SIG-M5 (cell line): ENCODE measurements around the gene DAAM1.

Experiments used
- DNase-seq: peaks from one replicate; lab custom pipeline; 2025; lab: John Stamatoyannopoulos, UW

Gene DAAM1

DNA sequence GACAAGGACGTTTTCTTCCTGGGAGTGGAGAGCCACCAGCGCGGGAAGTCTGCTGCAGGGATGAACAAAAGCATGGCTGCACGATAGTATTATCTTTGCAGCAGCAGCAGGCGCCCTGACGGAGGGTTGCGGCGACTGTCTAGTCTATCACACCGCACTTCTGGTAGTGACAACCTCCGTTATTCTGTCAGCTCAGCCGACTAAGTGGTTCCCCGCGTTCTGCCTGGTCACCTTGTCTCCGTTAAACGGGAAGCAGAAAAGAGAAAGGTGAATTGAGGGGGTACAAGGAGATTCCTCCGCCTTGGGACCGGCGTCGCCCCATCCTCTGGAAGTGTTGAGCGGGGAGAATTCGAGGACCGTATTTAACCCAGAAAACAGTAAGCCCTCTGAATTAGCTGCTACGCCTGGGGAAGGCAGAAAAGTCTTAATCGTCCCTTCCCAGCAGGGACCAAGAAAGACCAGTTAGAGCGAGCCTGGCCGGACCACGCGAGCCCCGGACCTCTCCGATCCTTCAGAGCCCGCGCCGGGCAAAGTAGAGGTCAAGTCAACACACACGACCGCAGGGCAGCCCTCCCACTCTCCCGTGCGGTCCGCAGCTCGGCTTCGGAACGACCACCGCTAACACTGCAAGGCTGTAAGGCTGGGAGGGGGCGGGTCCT lies 536 bp upstream of the DAAM1 start:
- no peak for DNase-seq

DNA sequence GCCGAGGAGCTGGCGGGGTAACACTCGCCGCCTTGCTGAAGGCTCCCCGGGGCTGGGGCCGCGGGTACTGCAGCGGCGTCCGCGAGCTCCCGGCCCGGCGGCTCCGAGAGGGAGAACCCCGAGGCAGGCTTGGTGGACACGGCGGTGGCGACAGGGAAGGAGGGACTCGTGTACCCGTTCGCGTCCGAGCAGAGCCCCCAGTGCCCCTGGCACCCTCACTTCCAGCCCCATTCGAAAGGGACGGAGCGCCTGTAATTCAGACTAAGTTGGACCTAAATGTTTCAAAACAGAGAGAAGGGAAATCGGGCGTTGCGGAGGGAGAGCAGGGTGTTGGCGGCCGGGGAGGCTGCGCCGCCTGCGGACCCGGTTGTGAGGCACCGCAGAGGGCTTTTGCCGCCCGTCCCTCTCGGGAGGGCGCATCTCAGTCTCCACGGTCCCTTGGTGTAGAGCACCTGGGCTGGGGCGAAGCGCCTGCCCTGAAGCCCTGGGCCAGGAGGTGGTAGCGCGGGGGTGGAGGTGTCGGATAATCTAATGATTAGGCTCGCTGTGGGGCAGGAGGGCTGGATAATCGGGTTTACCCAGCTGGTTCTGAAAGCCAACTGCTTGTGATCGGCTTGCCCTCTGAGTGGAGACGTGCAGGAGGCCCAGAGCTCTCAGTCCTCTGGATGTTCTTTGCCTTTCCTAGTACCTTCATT lies 771 bp downstream of the DAAM1 start:
- no peak for DNase-seq

DNA sequence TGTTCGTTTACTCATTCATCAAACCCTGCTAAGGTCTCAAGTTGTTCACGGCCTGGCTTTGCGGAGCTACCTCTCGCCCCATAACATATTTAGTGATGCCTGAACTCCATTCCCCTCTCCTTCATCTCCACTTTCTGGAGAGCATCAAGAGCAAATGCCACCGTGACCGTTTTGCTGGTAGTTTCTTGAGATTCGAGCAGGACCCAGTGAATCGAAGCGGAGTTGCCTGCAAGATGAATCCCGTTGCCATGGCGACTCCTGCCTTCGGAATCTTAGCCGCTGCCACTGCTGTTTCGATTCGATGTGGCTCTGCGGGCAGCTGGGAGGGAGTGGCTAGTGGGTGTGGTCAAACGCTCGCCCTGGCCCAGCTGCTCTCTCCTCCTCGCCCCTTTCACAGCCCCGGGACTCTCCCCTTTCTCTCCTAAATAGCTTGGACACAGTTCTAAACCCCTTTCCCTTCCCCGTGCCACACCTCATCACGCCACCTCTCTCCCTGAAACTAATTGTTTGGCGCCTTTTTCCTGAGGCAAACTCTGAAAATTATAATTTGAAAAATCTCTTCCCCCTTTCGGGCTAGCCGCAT lies 1.4 kb downstream of the DAAM1 start:
- peak; percentile 4 for DNase-seq

DNA sequence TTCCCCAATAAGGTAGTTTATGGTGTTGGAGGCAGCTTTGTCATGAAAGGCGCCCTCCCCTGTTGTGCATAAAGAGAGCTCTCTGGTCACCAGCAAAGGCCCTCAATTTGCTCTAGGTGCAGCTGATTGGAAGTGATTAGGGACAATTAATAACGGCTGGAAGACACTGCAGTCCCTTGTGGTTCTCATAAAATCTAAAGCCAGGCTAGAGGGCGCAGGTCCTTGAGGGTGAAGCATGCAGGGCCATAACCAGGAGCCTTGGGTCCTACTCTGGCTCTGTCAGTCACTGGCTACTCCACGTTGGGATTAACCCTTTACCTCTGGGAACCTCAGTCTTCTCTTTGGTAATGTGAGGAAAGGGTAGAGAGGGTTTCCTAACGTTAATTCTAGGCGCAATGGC lies 1.9 kb downstream of the DAAM1 start:
- no peak for DNase-seq

DNA sequence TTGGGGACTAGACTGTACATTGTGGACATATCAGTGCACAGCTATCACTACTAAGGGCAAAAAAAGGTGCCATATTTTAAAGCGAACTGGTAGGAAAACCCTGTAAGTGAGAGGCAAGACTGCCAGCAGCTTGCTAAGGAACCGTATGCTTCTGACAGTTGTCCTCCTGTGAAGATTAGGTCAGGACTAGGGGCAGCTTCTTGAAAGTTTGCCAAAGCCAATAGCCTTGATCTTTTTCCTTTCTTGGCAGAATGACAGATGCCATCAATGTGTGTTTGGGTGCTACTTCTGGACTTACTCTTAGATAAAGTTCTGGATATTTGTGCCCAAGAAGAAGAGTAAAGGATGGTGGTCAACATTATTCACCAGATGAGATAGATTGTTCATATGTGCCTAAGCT lies 7.4 kb downstream of the DAAM1 start:
- no peak for DNase-seq

DNA sequence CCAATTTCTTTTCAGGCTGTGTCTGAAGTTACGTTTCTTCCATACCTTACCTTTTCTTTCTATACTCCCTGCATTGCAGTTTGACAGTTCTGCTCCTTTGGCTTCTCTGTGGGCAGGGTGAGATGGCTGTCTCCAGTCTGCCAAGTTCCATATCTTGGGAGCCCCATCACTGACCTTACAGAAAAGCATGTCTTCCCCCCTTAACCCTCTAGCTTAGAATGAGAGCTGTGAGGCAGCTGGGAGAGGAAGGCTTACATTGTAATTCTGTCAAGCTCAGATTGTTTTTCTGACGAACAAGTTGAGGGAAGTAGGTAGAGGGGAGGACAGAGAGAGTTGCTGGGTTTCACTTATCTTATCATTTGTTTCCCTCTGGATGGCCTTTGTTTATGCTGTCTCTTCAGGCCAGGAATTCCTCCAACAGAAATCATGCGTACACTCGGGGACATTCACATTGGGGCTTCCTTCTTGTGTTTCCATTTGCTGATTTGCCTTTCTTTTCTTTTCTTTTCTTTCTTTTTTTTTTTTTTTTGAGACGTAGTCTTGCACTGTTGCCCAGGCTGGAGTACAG lies 9.3 kb downstream of the DAAM1 start:
- DNase-seq: no peak

DNA sequence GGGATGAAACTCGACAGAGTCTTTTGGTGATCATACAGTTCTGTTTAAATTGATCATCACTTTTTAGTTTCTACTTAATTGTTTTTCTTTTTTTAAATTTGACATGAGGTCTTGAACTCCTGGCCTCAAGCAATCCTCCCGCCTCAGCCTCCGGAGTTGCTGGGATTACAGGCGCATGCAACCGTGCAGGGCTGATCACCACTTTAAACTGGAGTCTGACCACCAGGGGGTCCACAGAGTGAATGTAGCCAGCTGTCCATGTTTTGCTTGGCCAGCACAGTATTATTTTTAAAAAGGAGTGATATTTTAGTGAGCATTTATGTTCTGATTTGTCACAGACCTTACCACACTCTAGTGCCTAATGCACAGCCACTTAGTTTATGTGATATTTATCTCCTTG lies 10.7 kb downstream of the DAAM1 start:
- DNase-seq: no peak

DNA sequence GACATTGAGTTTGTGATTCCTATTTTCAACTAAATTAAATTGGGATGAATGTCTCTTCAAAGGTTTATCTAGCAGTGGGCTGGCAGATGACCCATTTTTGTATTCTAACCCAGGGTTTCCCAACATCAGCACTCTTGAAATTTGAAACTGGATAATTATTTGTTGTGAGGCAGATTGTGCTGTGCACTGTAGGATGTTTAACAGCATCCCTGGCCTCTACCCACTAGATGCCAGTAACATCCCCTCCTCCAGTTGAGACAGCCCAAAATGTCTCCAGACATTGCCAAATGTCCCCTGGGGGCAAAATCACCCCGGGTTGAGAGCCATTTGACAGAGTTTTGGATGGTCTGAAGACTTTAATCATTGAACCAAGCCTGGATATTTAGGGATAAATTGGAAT lies 11.1 kb downstream of the DAAM1 start:
- no peak for DNase-seq

DNA sequence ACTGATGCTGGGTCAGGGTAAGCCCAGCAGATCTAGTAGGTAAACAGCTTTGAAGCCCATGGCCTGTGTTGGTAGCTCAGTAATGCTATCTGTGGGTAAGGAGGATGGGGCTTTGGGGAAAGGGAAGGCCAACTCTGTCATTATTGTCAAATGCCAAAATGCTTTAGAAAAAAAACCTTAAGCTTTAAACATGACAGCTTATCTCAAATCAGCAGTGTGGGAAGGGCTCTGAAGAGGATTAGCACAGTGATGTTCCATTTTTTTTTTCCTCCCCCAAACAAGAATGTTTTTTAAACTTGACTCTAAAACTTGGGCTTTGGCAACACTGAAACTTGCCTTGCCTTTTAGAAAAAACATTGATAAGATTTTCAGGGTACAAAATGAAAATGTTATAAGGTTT lies 11.7 kb downstream of the DAAM1 start:
- DNase-seq: no peak

DNA sequence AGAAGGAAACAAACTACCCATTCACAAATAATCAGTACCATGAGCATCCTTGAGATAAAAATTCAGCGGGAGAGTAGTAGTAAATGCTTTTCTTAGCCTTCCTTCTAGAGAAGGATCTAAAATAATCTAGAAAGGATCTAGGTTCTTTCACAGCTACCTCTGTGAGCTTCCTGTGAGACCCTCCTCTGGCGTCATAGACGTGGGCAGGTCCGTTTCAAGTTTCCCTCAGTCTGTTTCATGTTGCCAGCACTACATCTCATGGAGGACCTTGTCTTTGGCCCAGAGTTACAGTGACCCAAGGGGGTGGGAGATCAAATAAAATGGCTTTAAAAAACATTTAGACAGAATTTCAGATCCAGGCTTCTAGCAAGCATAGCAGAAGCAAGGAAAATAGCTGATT lies 13.6 kb downstream of the DAAM1 start:
- DNase-seq: no peak

DNA sequence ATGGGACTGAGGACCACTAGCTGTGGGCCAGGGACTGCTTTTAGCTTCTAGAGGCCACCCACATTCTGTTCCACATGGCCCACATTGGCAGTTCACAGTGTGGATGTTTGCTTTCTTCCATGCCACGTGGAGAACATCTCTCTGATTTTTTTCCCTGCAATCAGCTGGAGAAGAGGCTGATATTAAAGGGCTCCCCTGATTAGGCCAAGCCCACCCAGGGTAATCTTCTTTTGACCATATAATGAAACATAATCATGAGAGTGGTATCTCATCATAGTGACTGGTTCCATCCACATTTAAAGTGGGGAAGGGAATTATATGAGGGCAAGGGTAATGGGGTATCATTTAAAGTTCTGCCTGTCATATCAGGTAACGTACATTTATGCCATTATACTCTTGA lies 15.8 kb downstream of the DAAM1 start:
- no peak for DNase-seq

DNA sequence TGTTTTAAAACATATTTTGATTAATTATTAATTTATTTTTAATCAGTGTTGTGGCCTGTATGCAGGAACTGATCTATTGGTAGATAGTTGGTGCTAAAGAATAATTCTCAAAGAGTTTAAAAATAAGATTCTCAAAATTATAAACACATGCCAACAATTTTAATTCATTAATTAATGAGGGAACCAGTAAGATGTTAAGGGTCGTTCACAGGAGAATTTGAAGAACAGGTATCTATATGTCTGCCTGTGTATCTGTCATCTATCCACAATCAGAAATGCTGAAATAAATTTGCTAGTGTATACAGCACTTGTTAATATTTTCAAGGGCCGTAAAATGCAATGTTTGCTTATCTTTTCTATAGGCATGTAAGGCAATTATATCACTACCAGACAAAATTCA lies 18.4 kb downstream of the DAAM1 start:
- no peak for DNase-seq

DNA sequence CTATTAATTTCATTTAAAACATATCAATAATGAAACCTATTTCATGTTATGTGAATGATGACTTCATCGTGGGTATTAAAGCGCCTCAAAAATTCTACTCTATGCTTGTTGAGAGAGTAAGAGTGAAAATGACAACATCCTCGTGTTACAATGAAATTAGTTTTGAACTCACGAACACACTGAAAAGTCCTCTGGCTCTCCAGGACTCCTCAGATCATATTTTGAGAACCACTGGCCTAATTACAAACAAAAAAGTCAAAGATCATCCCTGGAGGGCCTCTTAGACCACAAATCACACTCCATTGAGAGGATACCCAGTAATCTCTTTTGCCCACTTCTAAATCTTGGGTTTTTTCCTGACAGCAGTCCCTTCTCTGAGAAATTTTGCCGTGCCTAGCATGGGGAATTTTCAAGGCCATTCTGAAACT lies 19.1 kb downstream of the DAAM1 start:
- no peak for DNase-seq

DNA sequence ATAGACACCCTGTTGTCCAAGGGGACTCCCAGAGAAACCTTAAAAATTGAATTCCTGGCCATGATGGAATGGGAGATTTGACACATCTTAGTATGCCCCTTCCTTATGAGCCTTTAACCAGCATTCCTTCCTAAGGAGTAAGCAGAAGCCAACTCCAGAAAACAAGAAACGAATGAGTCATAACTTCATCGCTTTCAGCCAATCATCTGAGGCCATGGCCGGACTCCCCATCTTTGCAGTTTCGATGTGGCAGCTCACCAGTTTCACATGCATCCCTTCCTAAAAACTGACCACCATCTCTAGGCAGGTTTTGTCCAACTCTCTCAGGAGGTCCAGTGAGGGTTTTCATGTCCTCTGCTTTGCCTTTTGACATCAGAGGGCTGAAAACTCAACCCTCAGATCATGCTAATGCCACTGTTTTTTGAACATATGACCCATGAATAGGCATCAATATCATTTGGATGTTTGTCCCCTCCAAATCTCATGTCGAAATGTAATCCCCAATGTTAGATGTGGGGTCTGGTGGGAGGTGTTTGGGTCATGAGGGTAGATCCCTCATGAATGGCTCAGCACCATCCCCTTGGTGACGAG lies 19.9 kb downstream of the DAAM1 start:
- DNase-seq: no peak

DNA sequence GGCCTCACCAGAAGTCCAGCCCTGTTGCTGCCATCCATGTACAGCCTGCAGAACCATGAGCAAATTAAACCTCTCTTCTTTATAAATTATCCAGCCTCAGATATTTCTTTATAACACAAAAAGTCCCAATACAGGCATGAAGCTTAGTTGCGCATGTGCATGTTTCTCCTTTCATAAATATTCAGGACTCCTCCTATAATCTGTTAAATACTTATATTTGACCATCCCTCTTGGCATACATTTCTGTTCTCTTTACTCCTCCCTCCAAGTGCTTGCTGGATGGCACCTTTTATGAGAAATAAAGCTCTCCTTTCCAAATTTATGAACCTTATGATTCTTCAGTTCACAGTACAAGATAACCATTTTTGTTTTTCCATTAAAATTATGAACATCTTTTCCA lies 20.5 kb downstream of the DAAM1 start:
- DNase-seq: no peak

DNA sequence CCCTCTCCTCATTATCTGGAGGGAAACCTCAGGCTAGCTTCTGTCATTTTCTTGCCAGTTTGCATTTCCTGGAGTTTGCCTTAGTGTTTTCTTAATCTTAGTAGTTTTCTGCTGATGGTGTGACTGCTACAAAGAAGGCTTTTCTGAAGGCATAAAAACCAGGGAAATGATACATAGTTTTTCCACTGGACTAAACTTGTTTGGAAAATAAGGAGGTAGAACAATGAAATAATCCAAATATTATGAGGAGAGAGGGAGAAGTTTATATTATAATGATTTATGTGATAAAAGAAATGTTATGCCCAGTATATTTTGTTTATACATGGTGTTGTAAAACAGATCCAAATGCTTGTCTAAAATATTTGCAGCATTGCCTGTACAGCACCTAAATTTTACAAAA lies 22.2 kb downstream of the DAAM1 start:
- no peak for DNase-seq

DNA sequence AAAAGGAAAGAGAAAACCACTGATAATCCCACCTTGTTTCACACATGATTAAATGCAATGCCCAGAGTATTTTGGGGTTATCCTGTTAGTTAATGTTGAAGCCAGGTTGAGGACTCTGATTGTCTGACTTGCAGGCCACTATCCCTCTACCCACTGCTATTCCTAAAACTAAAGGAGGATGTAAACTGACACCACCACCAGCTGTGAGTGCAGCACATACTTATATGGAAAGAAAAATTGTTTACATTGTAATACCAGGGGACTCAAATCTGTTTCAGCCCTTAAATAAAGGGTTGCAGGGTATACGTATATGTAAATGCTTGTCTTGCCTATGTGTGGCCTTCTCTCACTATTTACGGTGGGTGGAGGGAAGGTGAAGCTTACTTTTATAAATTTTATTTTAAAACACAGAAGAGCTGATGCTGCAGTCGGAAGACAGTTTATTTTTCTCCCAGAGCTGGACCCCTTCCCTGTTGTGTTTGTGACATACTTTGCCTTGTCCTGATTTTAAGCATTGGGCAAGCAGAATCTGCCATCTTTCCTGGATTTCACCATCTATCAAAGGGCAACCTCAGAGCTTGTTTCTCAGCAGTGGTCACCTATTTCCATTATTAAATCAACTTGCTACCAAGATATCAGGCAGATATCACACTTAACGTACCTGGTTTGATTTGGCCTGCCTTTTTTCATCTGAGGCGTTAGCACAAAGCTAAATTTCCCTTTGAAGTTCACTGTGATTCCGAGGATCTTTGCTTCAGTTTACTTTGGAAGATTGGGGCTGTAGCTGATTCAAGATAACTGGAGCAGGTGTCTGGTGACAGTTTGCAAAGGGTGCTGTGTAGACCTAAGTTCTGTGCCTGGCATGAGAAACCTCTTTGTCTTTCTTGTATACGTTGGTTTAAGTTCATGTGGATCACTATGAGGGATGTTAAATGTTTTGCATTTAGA lies 25.2 kb downstream of the DAAM1 start:
- no peak for DNase-seq

DNA sequence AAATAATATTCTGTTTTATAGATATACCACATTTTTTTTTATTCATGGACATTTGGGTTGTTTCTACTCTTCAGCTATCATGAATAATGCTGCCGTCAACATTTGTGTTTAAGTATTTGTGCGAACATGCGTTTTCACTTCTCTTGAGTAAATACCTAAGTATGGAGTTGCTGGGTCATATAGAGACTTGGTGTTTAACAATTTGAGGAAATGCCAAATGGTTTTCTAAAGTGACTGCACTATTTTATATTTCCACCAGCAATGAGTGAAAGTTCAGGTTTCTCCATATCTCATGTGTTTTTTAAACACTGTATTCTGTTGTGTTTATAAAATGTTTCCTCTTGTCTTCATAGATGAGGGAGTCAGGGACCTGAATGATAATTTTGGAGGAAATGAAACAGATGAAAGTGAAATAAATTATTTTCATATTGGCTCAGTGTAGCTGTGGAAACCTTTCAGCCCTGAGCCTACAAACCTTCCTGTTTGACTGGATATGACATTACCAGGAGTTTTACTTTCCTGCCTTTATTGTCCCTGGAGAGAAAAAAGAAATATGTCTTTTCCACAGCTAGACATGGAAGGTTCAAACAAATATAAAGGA lies 26.3 kb downstream of the DAAM1 start:
- no peak for DNase-seq

DNA sequence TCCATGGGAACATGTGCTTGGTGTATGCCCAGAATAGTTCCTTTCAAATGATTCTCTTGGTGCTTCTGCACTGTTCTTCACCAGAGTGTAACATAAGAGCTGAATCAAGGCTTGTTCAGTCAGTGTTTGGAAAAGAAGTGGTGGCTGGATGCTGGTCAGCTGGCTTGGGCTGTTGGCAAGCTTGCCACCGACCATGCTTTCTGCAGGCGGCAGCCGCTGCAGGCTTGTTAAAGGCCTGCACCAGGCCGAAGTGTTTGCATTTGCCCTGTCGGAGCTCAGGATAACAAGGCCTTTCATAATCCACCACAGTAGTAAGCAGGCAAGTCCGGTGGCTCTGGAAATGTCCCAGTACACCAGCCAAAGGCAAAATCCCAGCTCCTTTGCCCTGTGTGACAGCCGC lies 26.9 kb downstream of the DAAM1 start:
- DNase-seq: no peak

DNA sequence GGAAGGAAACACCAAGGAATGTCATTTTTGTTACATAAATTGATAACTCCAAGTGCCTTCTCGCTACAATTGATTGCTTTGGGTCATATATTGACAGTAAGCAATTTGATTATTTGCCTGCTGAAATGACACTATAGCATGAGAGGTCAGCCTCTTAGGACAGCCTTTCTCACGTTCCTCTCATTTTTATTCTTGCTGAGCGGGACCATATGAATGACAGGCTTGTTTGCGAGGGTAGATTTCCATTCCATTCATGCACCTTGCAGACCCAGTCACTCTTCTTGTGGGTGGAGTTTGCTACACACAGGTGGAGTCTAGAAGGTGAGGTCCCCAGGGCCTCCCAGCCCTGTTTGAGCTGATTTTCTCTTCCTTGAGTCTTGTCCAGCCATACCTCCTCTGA lies 27.3 kb downstream of the DAAM1 start:
- DNase-seq: no peak

DNA sequence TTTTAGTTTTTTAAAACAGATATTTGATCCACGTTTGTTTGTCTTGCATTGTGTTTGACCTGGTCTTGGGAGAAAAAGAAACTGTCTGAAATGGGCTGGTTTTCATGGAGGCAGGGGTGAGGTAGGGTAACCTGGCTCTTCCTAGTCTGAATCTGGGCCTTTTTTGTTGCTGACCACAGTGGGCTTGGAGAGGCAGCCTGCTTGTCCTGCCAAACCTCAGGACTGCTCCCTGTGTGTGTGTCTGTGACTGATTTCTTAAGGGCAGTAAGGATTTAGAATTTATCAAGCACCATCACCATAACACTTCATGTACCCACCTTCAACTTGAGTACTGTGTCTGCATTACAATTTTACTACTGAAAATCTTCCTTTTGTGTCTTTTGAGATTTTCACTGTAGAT lies 28.5 kb downstream of the DAAM1 start:
- DNase-seq: no peak
